Endodermal cell (in vitro differentiated cells): ENCODE data around the gene PLPPR1. TPM values are rescaled to one million over a fixed set of nuclear protein-coding genes. Genes with fewer than 3 reads are reported as not detected.

ENCODE experiments used
- DNase-seq: peaks from one replicate; pipeline ENCODE4 v3.0.0-alpha.2; 2017
- H3K27ac ChIP-seq: 2 replicates; pipeline ENCODE4 v1.5.1; 2013; ENCODE audit warnings: mild to moderate bottlenecking, low read depth, low read length, moderate library complexity
- H3K27me3 ChIP-seq: 2 replicates; pipeline ENCODE4 v1.6.1; 2013; ENCODE audit warnings: mild to moderate bottlenecking, low read length, moderate library complexity; ENCODE audit not compliant: insufficient read depth, control insufficient read depth, poor library complexity, severe bottlenecking
- H3K36me3 ChIP-seq: 2 replicates; pipeline ENCODE4 v1.7.0; 2013; ENCODE audit warnings: mild to moderate bottlenecking, low read length, moderate library complexity; ENCODE audit not compliant: control insufficient read depth, insufficient read depth
- H3K4me1 ChIP-seq: one replicate; pipeline ENCODE4 v1.7.0; 2013; ENCODE audit warnings: low read length; ENCODE audit not compliant: control insufficient read depth, insufficient read depth
- H3K4me3 ChIP-seq: 2 replicates; pipeline ENCODE4 v1.5.1; 2013; ENCODE audit warnings: mild to moderate bottlenecking, low read length, moderate library complexity
- H3K9ac ChIP-seq: 2 replicates; pipeline ENCODE4 v1.6.1; 2013; ENCODE audit warnings: mild to moderate bottlenecking, low read length, moderate library complexity; ENCODE audit not compliant: poor library complexity, severe bottlenecking; ENCODE audit errors: extremely low read depth
- H3K9me3 ChIP-seq: 2 replicates; pipeline ENCODE4 v1.6.1; 2013; ENCODE audit warnings: mild to moderate bottlenecking, low read length, moderate library complexity; ENCODE audit not compliant: control insufficient read depth
- H3K27ac Mint-ChIP-seq: 2 replicates; pipeline ENCODE4 v1.8.0; 2020; ENCODE audit warnings: mixed read lengths
- H3K27me3 Mint-ChIP-seq: 2 replicates; pipeline ENCODE4 v1.8.0; 2021; ENCODE audit warnings: mild to moderate bottlenecking, mixed read lengths; ENCODE audit not compliant: insufficient read depth
- H3K36me3 Mint-ChIP-seq: 2 replicates; pipeline ENCODE4 v1.8.0; 2020; ENCODE audit warnings: low read depth, mixed read lengths
- H3K4me1 Mint-ChIP-seq: 2 replicates; pipeline ENCODE4 v1.8.0; 2020; ENCODE audit warnings: mixed read lengths
- H3K4me3 Mint-ChIP-seq: 2 replicates; pipeline ENCODE4 v1.8.0; 2020; ENCODE audit warnings: mild to moderate bottlenecking, moderate library complexity, mixed read lengths
- H3K9me3 Mint-ChIP-seq: 2 replicates; pipeline ENCODE4 v1.8.0; 2020; ENCODE audit warnings: mild to moderate bottlenecking, mixed read lengths
- WGBS, 2 experiments: methylation state at CpG; one replicate each; pipeline versions ENCODE4 v1.1.5 to v1.1.7; 2013; ENCODE audit warnings: missing lambda C conversion rate in 2 of 2, mixed read lengths in 1 of 2; ENCODE audit not compliant: insufficient coverage in 1 of 2, insufficient read length in 1 of 2; 5-methylcytosine and 5-hydroxymethylcytosine counted together
- total RNA-seq, 2 donors: library from RNA; stranded (reverse); fragmentation: NEBNext Ultra II Directional in 1 of 2; extraction: Animal tissue kit (Norgen Biotek cat#: 25700) in 1 of 2; gene quantifications; 2 replicates in 1 of 2; 3 replicates in 1 of 2; pipeline ENCODE4 v1.2.1, GENCODE V29; 2021
- TF ChIP-seq, protein P1 (sequence below): fragments of 200-600 bp; sonication (generic); conservative IDR thresholded peaks from 2 replicates; pipeline ENCODE4 v1.5.0; 2021; ENCODE audit warnings: antibody characterized with exemption, mild to moderate bottlenecking

PLPPR1 gene
- total RNA-seq, 2 donors from 2014 or later: 1.5 to 4.6 TPM

DNA sequence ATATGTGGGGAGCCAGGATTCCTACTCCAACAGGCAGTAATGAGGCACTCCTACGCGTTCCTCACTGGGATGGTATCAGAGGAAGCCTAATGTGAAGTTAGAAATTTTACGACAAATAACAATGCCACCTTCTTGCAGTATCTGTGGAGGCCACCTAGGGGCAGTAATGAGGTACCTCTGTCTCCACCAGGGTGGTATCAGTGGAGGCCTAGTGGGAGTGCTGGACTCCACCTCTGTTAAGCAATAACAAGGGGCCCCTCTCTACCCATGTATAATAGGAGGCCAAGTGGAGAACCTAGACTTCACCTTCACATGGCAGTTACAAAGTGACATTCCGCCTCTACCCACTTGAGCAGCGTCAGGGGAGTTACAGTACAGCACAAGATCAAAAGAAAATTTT is 147.9 kb downstream of the PLPPR1 start:
- DNase-seq: peak; percentile 73
- H3K9ac ChIP-seq: no peak overlapping the region
- Mint-ChIP-seq H3K27ac (no peak overlapping the region), H3K36me3 (no peaks in the 10 kb centered on the region), H3K4me1 (peaks cover 6% of the 10 kb centered on the region), H3K4me3 (no peak overlapping the region), H3K9me3 (peaks cover 6% of the 10 kb centered on the region), H3K27me3 (no peaks in the 10 kb centered on the region)
- H3K9me3 ChIP-seq: no peaks in the 10 kb centered on the region
- H3K36me3 ChIP-seq: no peaks in the 10 kb centered on the region
- H3K27ac ChIP-seq: no peak overlapping the region
- no peaks in the 10 kb centered on the region for H3K4me1 ChIP-seq
- no peak overlapping the region for H3K4me3 ChIP-seq
- H3K27me3 ChIP-seq: no peaks in the 10 kb centered on the region
- TF ChIP-seq, protein P1, sequence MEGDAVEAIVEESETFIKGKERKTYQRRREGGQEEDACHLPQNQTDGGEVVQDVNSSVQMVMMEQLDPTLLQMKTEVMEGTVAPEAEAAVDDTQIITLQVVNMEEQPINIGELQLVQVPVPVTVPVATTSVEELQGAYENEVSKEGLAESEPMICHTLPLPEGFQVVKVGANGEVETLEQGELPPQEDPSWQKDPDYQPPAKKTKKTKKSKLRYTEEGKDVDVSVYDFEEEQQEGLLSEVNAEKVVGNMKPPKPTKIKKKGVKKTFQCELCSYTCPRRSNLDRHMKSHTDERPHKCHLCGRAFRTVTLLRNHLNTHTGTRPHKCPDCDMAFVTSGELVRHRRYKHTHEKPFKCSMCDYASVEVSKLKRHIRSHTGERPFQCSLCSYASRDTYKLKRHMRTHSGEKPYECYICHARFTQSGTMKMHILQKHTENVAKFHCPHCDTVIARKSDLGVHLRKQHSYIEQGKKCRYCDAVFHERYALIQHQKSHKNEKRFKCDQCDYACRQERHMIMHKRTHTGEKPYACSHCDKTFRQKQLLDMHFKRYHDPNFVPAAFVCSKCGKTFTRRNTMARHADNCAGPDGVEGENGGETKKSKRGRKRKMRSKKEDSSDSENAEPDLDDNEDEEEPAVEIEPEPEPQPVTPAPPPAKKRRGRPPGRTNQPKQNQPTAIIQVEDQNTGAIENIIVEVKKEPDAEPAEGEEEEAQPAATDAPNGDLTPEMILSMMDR: peak; percentile 69
- WGBS, 2 experiments: 78 to 94% methylated on average over 3 to 5 of the region's 5 CpGs

DNA sequence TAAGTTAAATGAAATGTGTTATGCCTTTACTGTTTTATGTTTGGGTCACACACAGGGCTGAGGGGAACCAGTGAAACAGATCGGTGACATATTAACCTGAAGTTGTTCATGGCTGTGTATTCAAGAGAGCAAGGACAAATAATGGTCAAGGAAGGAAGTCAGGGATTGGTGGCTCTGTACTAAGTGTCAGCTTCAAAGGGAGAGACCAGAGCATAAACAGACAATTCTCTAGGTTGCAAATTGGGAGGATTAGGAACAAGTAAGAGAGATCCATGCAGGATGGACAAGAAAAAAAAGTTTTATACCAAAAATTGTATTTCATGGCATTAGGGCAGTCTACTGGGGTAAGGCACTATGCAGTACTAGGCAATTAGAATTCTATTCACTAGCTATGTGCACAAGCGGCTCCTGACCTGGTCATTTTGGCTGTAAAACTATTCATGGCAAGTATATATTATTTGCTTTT is 156.3 kb downstream of the PLPPR1 start:
- no peaks in the 10 kb centered on the region for H3K36me3 Mint-ChIP-seq
- H3K9me3 Mint-ChIP-seq: no peaks in the 10 kb centered on the region
- TF ChIP-seq, protein P1: no peak
- no peak for DNase-seq
- H3K36me3 ChIP-seq: no peaks in the 10 kb centered on the region
- peaks cover 5% of the 10 kb centered on the region for H3K27me3 ChIP-seq
- peaks cover 11% of the 10 kb centered on the region for H3K4me1 Mint-ChIP-seq
- H3K27ac Mint-ChIP-seq: no peak overlapping the region
- no peak overlapping the region for H3K4me3 ChIP-seq
- H3K9ac ChIP-seq: no peak overlapping the region
- WGBS, 2 experiments: 69 to 90% methylated on average over 1 to 2 of the region's 2 CpGs
- no peaks in the 10 kb centered on the region for H3K9me3 ChIP-seq
- H3K4me1 ChIP-seq: no peaks in the 10 kb centered on the region
- H3K4me3 Mint-ChIP-seq: no peak overlapping the region
- no peaks in the 10 kb centered on the region for H3K27me3 Mint-ChIP-seq
- H3K27ac ChIP-seq: no peak overlapping the region

DNA sequence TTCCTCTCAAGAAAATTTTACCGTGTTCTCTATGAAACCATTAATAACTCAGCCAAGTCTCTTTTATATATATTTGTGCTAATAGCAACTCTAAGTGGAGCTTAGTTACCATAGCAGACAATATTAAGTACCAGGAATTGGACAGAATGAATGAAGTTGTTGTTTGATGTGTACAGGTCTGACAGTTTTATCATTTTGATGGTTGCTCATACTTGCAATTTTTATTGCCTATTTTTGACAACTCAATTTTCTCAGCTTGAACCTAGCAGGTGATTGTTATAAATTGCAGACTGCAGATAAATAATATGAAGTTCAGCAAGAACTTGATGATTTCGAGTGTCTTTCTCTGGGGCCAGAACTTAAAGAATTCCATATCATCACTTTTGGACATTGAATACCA is 163.2 kb downstream of the PLPPR1 start:
- H3K9me3 Mint-ChIP-seq: no peaks in the 10 kb centered on the region
- WGBS, 2 experiments: 77 to 100% methylated on average over 1 to 2 of the region's 2 CpGs
- no peaks in the 10 kb centered on the region for H3K36me3 ChIP-seq

More for the DNA sequence above, 163.2 kb downstream of the PLPPR1 start:
- DNase-seq: no peak
- Histone ChIP-seq H3K4me1 (no peaks in the 10 kb centered on the region), H3K9me3 (no peaks in the 10 kb centered on the region), H3K27me3 (peaks cover 33% of the 10 kb centered on the region), H3K4me3 (no peak overlapping the region), H3K9ac (no peak overlapping the region), H3K27ac (no peak overlapping the region)
- peaks cover 6% of the 10 kb centered on the region for H3K27me3 Mint-ChIP-seq
- H3K4me3 Mint-ChIP-seq: no peak overlapping the region
- H3K4me1 Mint-ChIP-seq: peaks cover 2% of the 10 kb centered on the region
- no peak overlapping the region for H3K27ac Mint-ChIP-seq
- H3K36me3 Mint-ChIP-seq: no peaks in the 10 kb centered on the region
- TF ChIP-seq, protein P1: no peak
